Fibroblast of skin of right quadriceps (primary cell): ENCODE results near the gene ZNF516.

Experiments
- DNase-seq: peaks from one replicate; pipeline ENCODE4 v3.0.0-alpha.2; 2013

ZNF516 gene

GRCh38 chr18:76465630-76466409 is 29.2 kb downstream of the ZNF516 start:
- no peak for DNase-seq

- DNase-seq = no peak
Measured at GRCh38 chr18:76464281-76465259, 30.5 kb downstream of the ZNF516 start.

- no peak for DNase-seq
Measured at GRCh38 chr18:76463872-76464271, 31.2 kb downstream of the ZNF516 start.

- no peak for DNase-seq
Measured at GRCh38 chr18:76463358-76463757, 31.7 kb downstream of the ZNF516 start.

GRCh38 chr18:76462326-76462694 is 32.7 kb downstream of the ZNF516 start:
- no peak for DNase-seq

GRCh38 chr18:76461692-76462325 is 33.2 kb downstream of the ZNF516 start:
- no peak for DNase-seq

- no peak for DNase-seq
Measured at GRCh38 chr18:76461148-76461547, 33.9 kb downstream of the ZNF516 start.

GRCh38 chr18:76460482-76460881 is 34.6 kb downstream of the ZNF516 start:
- DNase-seq = peak; percentile 30

- DNase-seq = peak; percentile 100
Measured at GRCh38 chr18:76459687-76460350, 35.2 kb downstream of the ZNF516 start.

GRCh38 chr18:76459312-76459686 is 35.7 kb downstream of the ZNF516 start:
- no peak for DNase-seq

- DNase-seq = no peak
Measured at GRCh38 chr18:76458522-76459311, 36.3 kb downstream of the ZNF516 start.

GRCh38 chr18:76457957-76458356 is 37.1 kb downstream of the ZNF516 start:
- no peak for DNase-seq

GRCh38 chr18:76457475-76457874 is 37.6 kb downstream of the ZNF516 start:
- peak; percentile 21 for DNase-seq

GRCh38 chr18:76456823-76457222 is 38.2 kb downstream of the ZNF516 start:
- DNase-seq = no peak

- DNase-seq = no peak
Measured at GRCh38 chr18:76456018-76456750, 38.9 kb downstream of the ZNF516 start.

GRCh38 chr18:76455003-76455676 is 39.9 kb downstream of the ZNF516 start:
- no peak for DNase-seq

- DNase-seq = no peak
Measured at GRCh38 chr18:76454418-76454817, 40.6 kb downstream of the ZNF516 start.

GRCh38 chr18:76453932-76454331 is 41.1 kb downstream of the ZNF516 start:
- DNase-seq = no peak

GRCh38 chr18:76453057-76453561 is 41.9 kb downstream of the ZNF516 start:
- DNase-seq = no peak

- peak; percentile 51 for DNase-seq
Measured at GRCh38 chr18:76452357-76452756, 42.7 kb downstream of the ZNF516 start.
